Left ventricle myocardium superior (tissue), 1 donor: ENCODE data around the gene GLUL. TPM values are rescaled to one million over a fixed set of nuclear protein-coding genes. Genes with fewer than 3 reads are reported as not detected.
A peak's percentile ranks its signal among the peaks of the same experiment; 100 is the strongest.

Source experiments
- ATAC-seq: fragments of 200-7000 bp; cut with Tn5 transposase; one replicate; pipeline ENCODE4 v1.9.1; 2020; ENCODE audit warnings: mild to moderate bottlenecking, moderate library complexity
- DNase-seq: peaks from one replicate; pipeline ENCODE4 v3.0.0-alpha.2; 2020
- intact Hi-C: fragments of 100-400 bp; cut with micrococcal nuclease; formaldehyde crosslinking; loops from one replicate; pipeline ENCODE4 v1.11.0; 2022
- total RNA-seq: library from RNA; stranded (reverse); fragmentation: NEBNext Ultra II Directional; extraction: Animal tissue kit (Norgen Biotek cat#: 25700); gene quantifications from one replicate; pipeline ENCODE4 v1.2.1, GENCODE V29; 2021
- donor health status: DM: no; HTN: yes; CAD: no; lungs with severe emphysema.

Gene GLUL
- total RNA-seq, 1 donor from 2014 or later = 377 TPM

- DNase-seq = no peak
These were observed 14.5 kb downstream of the GLUL start for GRCh38 chr1:182376936-182377574.

GRCh38 chr1:182374101-182374834 is 17.3 kb downstream of the GLUL start:
- intact Hi-C loops = no loop called here
- no peak for DNase-seq
- peak; percentile 47 for ATAC-seq

More at GRCh38 chr1:182376936-182377574, 14.5 kb downstream of the GLUL start:
- intact Hi-C loops = no loop called here
- ATAC-seq = no peak

- intact Hi-C loops = no loop called here
- DNase-seq (no peak), ATAC-seq (no peak)
These were observed 21.1 kb downstream of the GLUL start for GRCh38 chr1:182370532-182370931.

- intact Hi-C loops = no loop called here
- no peak for ATAC-seq
- no peak for DNase-seq
These were observed 22.7 kb downstream of the GLUL start for GRCh38 chr1:182368903-182369302.

- no peak for ATAC-seq
- intact Hi-C loops = no loop called here
- DNase-seq = no peak
These were observed 23.2 kb downstream of the GLUL start for GRCh38 chr1:182368358-182368757.

- ATAC-seq (peak; percentile 38), DNase-seq (no peak)
- intact Hi-C loops = no loop called here
These were observed 23.7 kb downstream of the GLUL start for GRCh38 chr1:182367926-182368325.

- ATAC-seq (no peak), DNase-seq (no peak)
- intact Hi-C loops = no loop called here
These were observed 25.0 kb downstream of the GLUL start for GRCh38 chr1:182366596-182366995.

GRCh38 chr1:182359645-182360044 is 31.9 kb downstream of the GLUL start:
- ATAC-seq (no peak), DNase-seq (no peak)
- intact Hi-C loops = no loop called here

- DNase-seq (no peak), ATAC-seq (peak; percentile 41)
- intact Hi-C loops = no loop called here
These were observed 33.7 kb downstream of the GLUL start for GRCh38 chr1:182357913-182358312.

- intact Hi-C loops = no loop called here
- DNase-seq = no peak
- ATAC-seq = no peak
These were observed 34.4 kb downstream of the GLUL start for GRCh38 chr1:182357171-182357570.

- intact Hi-C loops = no loop called here
- ATAC-seq = no peak
These were observed 35.9 kb downstream of the GLUL start for GRCh38 chr1:182355723-182356098.

GRCh38 chr1:182351790-182352364 is 39.7 kb downstream of the GLUL start:
- no peak for DNase-seq
- ATAC-seq = no peak
- intact Hi-C loops = no loop called here

More at GRCh38 chr1:182355723-182356098, 35.9 kb downstream of the GLUL start:
- DNase-seq = no peak

- no peak for DNase-seq
- ATAC-seq = peak; percentile 67
These were observed 40.8 kb downstream of the GLUL start for GRCh38 chr1:182350839-182351238.

GRCh38 chr1:182348961-182349747 is 42.4 kb downstream of the GLUL start:
- ATAC-seq (peak; percentile 95), DNase-seq (peak; percentile 49)
- intact Hi-C loops = no loop called here

More at GRCh38 chr1:182350839-182351238, 40.8 kb downstream of the GLUL start:
- intact Hi-C loops = no loop called here

GRCh38 chr1:182347019-182347418 is 44.6 kb downstream of the GLUL start:
- DNase-seq (no peak), ATAC-seq (no peak)
- intact Hi-C loops = no loop called here

- ATAC-seq = peak; percentile 53
- intact Hi-C loops = no loop called here
These were observed 51.1 kb downstream of the GLUL start for GRCh38 chr1:182340233-182341058.

GRCh38 chr1:182339684-182340083 is 51.9 kb downstream of the GLUL start:
- intact Hi-C loops = no loop called here
- DNase-seq = no peak
- ATAC-seq = no peak

More at GRCh38 chr1:182340233-182341058, 51.1 kb downstream of the GLUL start:
- peak; percentile 28 for DNase-seq

- intact Hi-C loops = no loop called here
- DNase-seq = no peak
These were observed 52.7 kb downstream of the GLUL start for GRCh38 chr1:182338806-182339370.

More at GRCh38 chr1:182338806-182339370, 52.7 kb downstream of the GLUL start:
- ATAC-seq = no peak
